HK-2 (cell line): ENCODE measurements around the gene GPI.
"Not testable (repeated sequence)": the region's sequence is repeated elsewhere in the genome, so short reads cannot be mapped to it uniquely, and the experiment has no call there.

ENCODE experiments used
- DNase-seq: peaks from one replicate; pipeline ENCODE4 v3.0.0-alpha.2; 2018; ENCODE audit not compliant: unreplicated experiment

The GPI gene

DNA sequence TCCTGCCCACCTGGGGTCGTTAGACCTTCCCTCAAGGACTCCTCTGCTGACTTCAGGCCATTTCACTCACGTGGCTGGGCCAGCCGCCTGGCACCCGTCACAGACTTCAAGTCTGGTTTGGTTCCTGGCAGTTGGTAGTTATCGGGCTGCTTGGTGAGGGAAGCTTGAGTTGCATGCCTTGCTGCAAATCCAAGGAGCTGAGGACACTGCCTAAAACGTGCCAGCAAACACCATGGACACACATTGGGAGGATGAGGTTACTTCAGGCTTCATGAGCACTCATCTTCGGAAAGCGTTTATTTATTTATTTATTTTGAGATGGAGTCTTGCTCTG is 2.6 kb downstream of the GPI start:
- DNase-seq, result no peak

DNA sequence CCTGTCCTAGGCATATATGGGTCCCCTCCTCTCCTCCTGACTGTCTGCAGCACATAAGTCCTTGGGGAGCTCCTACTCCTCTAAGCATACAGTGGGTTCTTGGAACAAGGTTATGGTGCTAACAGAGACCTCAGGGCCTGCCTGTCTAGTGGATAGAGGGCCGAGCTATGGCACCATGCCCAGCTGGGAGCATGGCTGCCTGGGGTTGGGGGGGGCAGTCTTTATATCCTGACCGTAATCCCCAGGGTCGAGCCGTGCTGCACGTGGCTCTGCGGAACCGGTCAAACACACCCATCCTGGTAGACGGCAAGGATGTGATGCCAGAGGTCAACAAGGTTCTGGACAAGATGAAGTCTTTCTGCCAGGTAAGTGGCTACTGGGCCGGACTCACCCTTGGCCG is 3.3 kb downstream of the GPI start:
- no peak for DNase-seq

DNA sequence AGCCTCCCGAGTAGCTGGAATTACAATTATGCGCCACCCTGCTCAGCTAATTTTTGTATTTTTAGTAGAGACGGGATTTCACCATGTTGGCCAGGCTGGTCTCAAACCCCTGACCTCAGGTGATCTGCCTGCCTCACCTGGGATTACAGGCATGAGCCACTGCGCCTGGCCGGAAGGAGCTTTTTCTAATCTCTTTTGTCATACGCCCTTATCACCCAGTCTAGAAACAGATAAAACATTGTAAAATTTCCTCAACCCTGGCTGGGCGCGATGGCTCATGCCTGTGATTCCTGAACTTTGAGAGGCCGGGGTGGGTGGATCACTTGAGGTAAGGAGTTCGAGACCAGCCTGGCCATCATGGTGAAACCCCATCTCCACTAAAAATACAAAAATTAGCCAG is 4.2 kb downstream of the GPI start:
- not testable (repeated sequence) for DNase-seq

DNA sequence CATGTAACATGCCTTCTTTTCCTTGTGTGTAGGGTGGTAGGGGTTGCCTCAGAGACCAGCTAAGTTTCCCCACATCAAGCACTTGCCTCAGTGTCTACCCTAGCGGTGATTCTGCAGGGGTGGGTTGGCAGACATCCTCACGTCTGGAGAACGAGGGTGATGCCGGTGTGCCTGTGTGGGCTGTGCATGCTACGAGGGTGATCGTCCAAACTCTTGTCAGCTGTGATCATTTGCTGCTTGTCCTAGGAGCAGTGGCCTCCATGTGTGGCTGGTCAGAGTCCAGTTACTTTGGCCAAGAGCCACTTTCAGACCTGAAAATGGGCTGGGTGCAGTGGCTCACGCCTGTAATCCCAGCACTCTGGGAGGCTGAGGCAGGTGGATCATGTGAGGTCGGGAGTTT is 5.1 kb downstream of the GPI start:
- no peak for DNase-seq

DNA sequence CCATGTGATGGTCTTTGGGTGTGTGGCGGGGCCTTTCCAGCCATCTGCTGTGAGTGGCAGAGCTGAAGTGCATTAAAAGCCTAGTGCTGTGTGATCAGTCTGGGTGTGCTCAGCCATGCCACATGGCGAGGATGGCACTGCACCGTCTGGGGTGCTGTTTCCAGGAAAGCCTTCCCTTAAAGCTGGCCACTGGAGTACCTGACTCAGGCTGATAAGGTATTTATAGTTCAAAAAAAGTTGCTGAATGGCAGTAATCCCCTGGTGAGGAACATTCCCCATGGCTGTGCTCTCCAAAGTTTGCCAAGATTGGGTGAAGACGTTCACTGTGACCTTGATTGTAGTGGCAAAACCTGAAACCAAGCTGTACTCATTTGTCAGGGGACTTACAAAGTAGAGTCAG is 6.0 kb downstream of the GPI start:
- DNase-seq, result no peak

DNA sequence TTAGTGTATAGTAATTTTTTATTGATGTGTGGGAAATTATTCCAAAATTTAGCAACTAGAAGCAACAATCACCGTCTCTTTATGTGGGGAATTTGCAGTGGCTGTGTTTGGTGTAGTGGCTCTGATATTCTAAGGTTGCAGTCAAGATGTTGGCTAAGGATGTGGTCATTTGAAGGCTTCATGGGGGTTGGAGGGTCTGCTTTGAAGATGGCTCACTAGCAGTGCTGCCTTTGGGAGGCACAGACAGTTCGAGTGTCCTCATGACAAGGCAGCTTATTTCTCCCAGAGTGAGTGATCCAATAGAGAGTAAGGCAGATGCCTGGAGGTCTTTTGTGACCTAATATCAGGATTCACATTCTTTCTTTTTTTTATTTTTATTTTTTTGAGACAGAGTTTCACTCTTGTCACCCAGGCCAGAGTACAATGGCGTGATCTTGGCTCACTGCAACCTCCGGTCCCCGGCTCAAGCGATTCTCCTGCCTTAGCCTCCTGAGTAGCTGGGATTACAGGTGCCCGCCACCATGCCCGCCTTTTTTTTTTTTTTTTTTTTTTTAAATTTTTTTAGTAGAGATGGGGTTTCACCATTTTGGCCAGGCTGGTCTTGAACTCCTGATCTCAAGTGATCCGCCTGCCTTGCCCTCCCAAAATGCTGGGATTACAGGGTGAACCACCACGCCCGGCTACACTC is 8.7 kb downstream of the GPI start:
- no peak for DNase-seq

DNA sequence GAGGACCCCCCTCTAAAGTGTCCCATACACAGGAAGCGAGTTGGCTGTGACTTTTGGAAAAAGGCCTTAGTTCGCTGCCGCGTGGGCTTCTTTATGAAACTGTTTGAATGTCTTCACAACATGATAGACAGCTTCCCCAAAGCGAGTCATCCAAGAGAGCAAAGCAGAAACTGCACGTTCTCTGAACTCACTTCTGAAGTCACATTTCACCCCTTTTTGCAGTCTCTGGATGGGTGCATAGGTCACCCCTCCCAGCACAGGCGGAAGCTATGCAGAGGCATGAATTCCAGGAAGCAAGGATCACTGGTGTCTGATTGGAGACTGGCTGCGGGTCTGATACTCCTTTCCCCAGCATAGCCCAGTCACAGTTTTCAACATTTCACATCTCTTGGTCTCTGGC is 10.6 kb downstream of the GPI start:
- DNase-seq, result no peak

DNA sequence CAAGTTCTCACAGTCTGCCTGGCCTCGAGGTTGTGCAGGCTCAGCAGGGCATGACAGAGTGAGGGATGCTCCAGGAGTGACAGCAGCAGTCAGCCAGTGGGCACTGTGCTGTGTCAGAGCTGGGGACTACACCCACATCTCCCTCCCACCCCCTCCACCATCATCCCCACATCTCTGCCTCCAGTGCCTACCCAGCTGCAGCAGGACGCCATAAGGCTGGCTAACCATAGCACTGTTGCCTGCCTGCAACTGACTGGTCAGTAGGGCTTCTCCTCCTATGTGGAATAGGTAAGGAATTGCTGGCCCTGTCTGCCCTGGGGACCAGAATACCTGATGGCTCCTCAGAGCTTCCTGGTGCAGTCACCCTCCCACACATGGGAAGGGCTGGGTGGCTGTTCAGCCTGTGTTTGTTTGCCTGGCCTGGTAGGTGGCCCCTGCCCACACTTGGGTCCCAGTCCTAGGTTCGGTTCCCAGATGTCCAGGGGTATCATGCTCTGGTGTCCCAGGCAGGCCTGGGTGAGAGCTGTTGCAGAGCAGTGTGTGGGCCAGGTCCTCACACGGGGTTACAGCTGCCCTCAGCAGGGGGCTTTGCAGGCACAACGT is 15.7 kb downstream of the GPI start:
- no peak for DNase-seq

DNA sequence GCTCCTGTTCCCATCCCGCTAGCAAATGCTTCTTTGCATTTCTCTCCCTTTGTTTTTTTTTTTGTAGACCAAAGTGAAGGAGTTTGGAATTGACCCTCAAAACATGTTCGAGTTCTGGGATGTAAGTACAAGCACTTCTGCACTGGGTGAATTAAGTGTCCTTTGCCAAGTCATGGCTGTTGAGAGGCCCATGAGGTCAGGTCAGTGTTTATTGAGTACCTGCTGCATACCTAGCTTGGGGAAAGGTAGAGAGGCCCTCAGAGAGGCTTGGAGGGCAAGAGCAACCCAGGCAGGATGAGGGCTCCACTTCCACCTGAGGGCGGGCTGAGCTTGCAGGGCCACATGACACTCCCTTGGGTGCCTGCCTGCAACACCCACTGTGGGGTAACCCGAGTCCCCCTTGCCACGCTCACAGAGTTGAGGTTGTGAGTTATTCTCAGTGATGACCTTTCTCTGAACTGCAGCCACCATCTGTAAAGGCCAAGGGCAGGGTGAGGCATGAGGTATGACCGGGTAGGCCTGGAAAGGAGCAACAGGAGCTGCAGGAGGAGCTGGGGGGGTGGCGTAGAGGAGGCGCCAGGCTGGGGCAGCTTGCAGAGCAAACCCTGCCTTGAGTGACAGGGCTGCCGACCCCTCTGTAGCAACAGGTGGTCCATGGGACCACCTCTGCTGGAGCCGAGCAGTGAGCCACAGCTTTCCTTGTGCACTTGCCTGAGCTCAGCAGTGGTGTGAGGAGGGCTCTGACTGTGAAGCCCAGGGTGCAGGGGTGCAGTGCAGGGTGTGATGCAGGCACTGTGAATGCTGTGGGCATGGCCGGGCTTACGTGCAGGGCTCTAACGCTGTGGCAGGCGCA is 16.6 kb downstream of the GPI start:
- DNase-seq, result no peak

DNA sequence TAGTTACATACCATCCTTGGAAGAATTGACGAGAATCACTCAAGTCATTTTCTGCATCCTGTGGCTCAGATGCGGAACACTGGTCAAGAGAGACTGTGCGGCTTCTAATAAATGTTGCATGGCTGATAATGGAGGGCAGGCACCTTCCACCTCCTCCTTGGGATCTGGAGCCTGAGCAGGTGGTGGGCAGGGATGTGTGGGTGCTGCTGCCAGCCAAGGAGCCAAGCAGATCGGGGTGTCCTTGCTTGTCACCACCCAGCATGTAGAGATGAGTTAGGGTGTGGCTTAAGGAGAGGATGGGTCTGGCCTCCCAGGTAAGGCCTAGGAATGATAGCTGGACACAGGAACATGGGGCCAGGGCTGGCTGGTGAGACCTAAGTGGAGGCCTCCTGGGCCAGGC is 17.5 kb downstream of the GPI start:
- no peak for DNase-seq

DNA sequence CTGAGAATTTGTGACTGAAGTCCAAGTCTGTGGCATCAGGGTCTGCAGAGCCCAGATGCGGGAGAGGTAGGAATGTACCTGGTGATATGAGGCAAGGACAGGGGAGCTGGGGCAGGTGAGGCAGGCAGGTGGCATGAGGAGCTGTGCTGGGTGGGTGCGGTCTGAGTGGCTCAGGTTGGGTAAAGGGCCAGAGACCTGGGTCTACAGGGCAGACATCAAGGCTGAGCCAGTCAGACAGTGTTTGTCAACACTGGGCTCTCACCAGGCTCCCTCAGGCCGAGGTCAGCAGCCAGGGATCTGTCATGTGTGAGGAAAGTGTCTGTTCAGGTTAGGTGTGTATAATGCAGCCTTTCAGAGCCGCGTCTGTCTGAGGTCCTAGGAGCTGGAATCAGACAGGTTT is 18.6 kb downstream of the GPI start:
- DNase-seq, result no peak

DNA sequence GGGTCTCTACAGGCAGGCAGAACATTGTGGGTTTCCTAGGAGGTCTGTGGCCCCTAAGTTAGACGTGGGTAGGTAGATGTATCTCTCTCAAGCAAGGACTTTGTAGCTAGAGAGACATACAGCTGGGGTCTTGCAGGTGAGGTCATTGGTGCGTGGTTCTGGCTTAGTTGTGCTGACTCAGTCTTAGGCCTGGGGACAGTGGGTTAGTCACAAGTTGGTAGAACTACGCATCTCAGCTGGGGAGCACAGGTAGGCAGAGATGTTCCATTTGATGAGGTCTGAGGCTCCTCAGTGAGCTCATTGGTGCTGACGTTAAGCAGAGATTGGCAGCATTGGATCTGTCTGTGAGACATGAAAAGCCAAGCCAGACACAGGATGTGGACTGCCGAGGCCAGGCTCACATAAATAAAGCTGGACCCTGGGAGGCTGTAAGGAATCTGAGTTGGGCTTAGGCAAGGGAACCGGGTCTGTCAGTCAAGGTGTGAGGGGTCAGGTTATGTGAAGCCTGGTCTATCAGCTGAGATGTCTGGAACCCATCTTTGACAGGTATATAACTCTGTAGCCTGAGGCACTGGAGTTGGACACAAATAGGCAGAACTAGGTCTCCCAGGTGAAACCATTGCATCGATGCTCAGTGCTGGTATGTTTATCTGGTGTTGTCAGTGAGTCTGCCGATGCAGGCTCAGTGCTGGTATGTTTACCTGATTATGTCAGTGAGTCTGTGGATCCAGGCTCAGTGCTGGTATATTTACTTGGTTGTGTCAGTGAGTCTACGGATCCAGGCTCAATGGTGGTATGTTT is 21.8 kb downstream of the GPI start:
- DNase-seq, result no peak

DNA sequence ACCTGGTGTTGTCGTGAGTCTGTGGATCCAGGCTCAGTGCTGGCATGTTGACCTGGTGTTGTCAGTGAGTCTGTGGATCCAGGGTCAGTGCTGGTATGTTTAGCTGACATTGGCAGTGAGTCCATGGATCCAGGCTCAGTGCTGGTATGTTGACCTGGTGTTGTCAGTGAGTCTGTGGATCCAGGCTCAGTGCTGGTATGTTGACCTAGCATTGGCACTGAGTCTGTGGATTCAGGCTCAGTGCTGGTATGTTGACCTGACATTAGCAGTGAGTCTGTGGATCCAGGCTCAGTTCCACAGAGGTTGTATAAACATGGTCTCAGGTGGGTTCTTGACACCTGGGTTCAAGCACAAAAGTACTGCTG is 22.4 kb downstream of the GPI start:
- DNase-seq, result no peak

DNA sequence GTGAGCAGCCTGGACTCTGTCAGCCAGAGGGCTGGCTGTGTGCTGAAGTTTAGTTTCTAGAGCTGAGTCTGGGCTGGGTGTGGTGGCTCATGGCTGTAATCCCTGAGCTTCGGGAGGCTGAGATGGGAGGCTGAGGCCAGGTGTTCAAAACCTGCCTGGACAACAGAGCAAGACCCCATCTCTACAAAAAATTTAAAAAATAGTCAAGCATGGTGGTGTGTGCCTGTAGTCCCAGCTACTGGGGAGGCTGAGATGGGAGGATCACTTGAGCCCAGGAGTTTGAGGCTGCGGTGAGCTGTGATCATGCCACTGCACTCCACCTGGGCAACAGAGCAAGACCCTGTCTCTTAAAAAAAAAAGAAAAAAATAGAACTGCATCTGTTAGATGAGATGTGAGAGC is 23.7 kb downstream of the GPI start:
- DNase-seq, result not testable (repeated sequence)

DNA sequence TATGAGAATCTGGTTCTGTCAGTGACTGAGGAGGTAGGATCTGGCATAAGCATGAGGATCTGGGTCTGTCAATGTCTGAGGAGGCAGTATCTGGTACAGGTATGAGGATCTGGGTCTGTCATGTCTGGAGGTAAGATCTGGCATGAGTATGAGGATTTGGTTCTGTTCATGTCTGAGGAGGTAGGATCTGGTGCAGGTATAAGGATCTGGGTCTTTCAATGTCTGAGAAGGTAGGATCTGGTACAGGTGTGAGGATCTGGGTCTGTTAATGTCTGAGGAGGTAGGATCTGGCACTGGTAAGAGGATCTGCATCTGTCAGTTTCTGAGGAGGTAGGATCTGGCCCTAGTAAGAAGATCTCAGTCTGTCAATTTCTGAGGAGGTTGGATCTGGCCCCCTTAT is 26.8 kb downstream of the GPI start:
- DNase-seq, result no peak

DNA sequence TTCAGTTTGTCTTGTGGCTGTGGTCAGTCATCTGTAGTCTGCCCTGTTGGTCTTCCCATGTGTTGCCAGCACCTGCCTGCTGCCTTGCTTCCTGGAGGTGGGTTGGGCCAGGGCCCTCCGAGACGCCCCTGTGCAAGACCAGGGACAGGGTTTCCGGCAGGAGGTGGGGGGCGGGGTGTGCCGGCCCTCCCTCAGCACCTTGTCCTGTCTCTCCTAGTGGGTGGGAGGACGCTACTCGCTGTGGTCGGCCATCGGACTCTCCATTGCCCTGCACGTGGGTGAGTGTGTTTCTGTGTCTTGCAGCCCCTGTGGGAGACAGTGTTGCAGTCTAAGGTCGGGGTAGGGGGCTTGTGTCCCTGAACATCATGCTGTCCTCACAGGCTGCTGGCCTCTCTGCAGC is 28.0 kb downstream of the GPI start:
- DNase-seq, result no peak

DNA sequence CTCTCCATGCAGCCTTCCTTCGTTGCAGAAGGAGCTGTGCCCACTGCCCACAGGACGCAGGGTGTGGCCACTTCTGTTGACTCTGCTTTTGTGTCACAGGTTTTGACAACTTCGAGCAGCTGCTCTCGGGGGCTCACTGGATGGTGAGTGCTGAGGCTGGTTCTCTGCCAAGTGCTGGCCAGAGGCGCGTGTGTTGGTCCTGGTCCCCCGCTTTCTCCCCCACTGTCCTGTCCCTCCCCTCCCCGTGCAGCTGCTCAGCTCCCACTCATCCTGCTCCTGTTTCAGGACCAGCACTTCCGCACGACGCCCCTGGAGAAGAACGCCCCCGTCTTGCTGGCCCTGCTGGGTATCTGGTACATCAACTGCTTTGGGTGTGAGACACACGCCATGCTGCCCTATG is 28.6 kb downstream of the GPI start:
- DNase-seq, result no peak

DNA sequence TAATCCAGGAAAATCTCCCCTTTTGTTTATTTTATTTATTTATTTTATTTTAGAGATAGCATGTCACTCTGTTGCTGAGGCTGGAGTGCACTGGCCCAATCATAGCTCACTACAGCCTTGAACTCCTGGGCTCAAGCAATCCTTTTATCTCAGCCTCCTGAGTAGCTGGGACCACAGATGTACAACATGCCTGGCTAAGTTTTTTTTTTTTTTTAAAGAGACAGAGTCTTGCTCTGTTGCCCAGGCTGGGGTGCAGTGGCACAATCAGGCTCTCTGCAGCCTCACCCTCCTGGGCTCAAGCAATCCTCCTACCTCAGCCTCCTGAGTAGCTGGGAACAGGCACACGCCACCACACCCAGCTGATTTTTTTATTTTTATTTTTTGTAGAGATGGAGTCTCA is 32.9 kb downstream of the GPI start:
- DNase-seq, result no peak

DNA sequence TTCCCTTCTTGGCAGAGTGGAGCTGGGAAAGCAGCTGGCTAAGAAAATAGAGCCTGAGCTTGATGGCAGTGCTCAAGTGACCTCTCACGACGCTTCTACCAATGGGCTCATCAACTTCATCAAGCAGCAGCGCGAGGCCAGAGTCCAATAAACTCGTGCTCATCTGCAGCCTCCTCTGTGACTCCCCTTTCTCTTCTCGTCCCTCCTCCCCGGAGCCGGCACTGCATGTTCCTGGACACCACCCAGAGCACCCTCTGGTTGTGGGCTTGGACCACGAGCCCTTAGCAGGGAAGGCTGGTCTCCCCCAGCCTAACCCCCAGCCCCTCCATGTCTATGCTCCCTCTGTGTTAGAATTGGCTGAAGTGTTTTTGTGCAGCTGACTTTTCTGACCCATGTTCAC is 34.9 kb downstream of the GPI start:
- no peak for DNase-seq

DNA sequence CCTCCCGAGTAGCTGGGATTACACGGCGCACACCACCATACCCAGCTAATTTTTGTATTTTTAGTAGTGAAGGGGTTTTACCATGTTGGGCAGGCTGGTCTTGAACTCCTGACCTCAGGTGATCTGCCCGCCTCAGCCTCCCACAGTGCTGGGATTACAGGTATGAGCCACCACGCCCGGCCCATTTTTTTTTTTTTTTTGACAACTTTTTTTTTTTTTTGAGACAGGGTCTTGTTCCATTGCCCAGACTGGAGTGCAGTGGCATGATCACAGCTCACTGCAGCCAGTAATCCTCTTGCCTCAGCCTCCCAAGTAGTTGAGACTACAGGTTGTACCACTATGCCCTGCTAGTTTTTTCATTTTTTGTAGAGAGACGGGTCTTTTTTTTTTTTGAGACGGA is 35.8 kb downstream of the GPI start:
- DNase-seq, result not testable (repeated sequence)

DNA sequence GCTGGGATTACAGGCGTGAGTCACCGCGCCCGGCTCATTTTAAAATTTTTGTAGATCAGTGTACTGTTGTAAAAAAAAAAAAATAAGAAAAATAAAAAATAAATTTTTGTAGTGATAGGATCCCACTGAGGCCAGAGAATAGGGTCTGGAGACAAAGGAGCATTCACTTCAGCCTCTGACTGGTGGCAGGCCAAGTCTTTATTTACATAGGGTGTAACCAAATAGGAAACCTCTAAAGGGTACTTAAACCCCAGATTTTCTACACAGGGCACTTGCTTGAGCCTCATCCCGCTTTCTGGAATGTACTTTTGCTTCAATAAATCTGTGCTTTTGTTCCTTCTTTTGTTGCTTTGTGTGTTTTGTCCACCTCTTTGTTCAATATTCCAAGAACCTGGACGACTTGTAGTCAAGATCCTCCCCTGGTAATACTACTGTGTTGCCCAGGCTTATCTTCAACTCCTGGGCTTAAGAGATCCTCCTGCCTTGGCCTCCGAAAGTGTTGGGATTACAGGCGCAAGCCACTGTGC is 37.1 kb downstream of the GPI start:
- no peak for DNase-seq

DNA sequence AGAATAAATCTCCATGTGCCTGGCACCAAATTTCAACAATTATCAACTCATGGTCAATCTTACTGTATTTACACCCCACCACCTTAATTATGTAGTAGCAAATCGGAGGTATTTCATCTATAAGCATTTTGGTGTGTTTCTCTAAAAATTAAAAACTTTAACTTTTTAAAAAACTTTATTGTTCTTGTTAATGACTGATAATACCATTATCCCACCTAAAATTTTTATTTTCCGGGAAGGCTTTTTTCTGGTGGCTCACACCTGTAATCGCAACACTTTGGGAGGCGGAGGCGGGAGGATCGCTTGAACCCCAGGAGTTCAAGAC is 38.8 kb downstream of the GPI start:
- no peak for DNase-seq
